Effector memory CD4-positive, alpha-beta T cell (primary cell): ENCODE data around the gene HS3ST5.

Experiments used
- DNase-seq, 3 donors: peaks; one replicate each; pipeline ENCODE4 v3.0.0-alpha.2; 2020
- H3K27ac ChIP-seq: 2 replicates; pipeline ENCODE4 v1.7.0; 2013; ENCODE audit warnings: mild to moderate bottlenecking, low read length, moderate library complexity; ENCODE audit not compliant: insufficient read depth, poor library complexity, severe bottlenecking
- H3K27me3 ChIP-seq: replicated peaks from 2 replicates; pipeline ENCODE4 v1.7.0; 2013; ENCODE audit warnings: mild to moderate bottlenecking, low read length; ENCODE audit not compliant: insufficient read depth, control insufficient read depth, poor library complexity, severe bottlenecking
- H3K36me3 ChIP-seq: 2 replicates; pipeline ENCODE4 v1.7.0; 2013; ENCODE audit warnings: mild to moderate bottlenecking, low read length, moderate library complexity; ENCODE audit not compliant: control insufficient read depth, insufficient read depth
- H3K4me1 ChIP-seq: 2 replicates; pipeline ENCODE4 v1.7.0; 2013; ENCODE audit warnings: low read length, mild to moderate bottlenecking; ENCODE audit not compliant: control insufficient read depth, insufficient read depth, poor library complexity, severe bottlenecking
- H3K4me3 ChIP-seq: 2 replicates; pipeline ENCODE4 v1.7.0; 2013; ENCODE audit warnings: low read length, low read depth, mild to moderate bottlenecking; ENCODE audit not compliant: insufficient read depth, poor library complexity, severe bottlenecking
- H3K9me3 ChIP-seq: 2 replicates; pipeline ENCODE4 v1.7.0; 2013; ENCODE audit warnings: mild to moderate bottlenecking, low read length, moderate library complexity; ENCODE audit not compliant: control insufficient read depth

The HS3ST5 gene

DNA sequence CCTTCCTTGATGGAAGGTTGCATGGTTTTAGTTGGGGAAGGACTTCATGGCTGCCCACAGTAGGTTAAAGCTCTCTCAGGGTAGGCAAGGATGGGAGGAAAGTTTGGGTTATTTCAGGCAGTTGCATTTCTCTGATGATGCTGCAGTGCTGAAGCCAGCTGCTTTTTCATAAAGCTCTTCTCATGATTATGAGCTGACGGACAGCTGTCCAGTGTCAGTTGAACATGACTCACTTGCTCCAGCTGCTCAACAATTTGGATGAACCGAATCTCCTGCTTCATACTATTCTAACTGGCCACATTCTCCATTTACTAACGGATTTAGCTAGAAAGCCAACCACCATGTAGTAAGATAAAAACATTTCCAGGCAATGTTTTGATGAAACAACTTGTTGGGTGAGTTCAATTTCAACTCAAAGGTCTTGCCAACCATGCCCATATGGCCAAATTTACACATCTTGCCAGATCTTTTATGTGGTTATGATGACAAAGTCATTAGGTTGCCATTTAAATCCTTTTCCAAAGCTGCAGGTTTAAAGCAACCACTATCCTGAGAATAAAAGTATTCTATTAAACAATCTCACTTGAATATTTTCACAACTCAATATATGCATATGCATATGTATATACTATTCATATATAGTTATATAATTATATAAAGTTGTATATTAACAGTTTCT, 125.9 kb downstream of the HS3ST5 start:
- no peak for DNase-seq
- Histone ChIP-seq H3K27me3 (no peaks in the 10 kb centered on the region), H3K27ac (no peak overlapping the region)

DNA sequence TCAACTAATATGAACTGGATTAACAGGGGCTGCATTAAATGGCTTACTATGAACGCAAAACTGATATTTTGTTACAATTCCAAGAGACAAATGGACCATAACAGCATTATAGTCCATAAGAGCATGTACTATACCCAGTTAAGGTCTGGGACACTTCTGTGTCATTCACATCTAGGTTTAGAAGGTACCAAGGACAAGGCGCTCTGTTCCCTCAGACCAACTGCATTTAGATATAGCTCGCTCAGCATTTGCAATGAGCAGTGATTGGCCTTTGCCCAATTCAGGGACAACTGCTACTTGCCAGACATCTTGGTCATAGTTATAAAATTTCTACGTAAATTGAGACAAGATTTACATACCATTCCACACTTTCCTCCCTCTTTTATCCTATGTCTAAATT, 132.4 kb downstream of the HS3ST5 start:
- Histone ChIP-seq H3K4me1 (no peaks in the 10 kb centered on the region), H3K9me3 (no peaks in the 10 kb centered on the region), H3K27ac (no peak overlapping the region), H3K36me3 (no peaks in the 10 kb centered on the region), H3K27me3 (no peaks in the 10 kb centered on the region), H3K4me3 (no peak overlapping the region)
- no peak for DNase-seq

More for the DNA sequence above, 125.9 kb downstream of the HS3ST5 start:
- no peaks in the 10 kb centered on the region for H3K36me3 ChIP-seq
- no peaks in the 10 kb centered on the region for H3K4me1 ChIP-seq
- no peak overlapping the region for H3K4me3 ChIP-seq
- no peaks in the 10 kb centered on the region for H3K9me3 ChIP-seq

DNA sequence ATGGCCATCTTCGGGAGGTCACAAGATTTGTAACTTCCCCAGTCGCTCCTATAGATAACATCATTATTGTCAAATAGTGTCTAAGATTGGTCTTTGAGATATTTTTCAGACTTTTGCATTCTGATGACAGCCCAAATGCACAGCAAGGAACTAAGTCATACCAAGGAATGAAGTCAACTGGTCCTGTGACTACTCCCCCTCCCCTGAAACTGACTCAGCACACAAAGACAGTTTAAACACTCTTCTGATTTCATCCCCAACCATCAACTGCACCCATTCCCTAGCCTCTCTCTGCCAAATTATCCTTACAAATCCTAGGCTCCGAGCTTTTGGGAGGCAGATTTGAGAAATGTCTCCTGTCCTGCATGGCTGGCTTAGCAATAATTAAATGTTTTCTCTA, 139.4 kb downstream of the HS3ST5 start:
- no peaks in the 10 kb centered on the region for H3K36me3 ChIP-seq
- no peak for DNase-seq

DNA sequence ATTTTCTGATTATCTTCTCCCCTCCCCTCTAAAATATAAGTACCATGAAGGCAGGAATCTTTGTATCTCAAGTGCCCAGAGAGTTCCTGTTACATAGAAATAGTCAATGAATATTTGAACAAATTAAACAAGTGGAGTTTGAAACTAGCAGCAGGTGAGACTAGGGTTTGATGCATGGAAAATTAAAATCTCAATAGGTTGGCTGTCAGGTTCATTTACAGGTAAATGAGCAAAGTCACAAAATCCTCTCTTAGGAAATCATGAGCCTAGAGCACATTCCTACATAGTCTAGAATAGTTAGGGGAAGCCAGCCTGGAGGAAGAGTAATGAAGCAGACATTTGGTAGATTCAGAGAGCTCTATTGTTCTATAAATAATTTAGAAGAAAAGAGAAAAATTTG, 140.4 kb downstream of the HS3ST5 start:
- no peak for DNase-seq
- H3K27me3 ChIP-seq, result no peaks in the 10 kb centered on the region

More for the DNA sequence above, 139.4 kb downstream of the HS3ST5 start:
- no peaks in the 10 kb centered on the region for H3K9me3 ChIP-seq
- H3K27me3 ChIP-seq, result no peaks in the 10 kb centered on the region
- H3K4me3 ChIP-seq, result no peak overlapping the region
- no peaks in the 10 kb centered on the region for H3K4me1 ChIP-seq
- no peak overlapping the region for H3K27ac ChIP-seq

DNA sequence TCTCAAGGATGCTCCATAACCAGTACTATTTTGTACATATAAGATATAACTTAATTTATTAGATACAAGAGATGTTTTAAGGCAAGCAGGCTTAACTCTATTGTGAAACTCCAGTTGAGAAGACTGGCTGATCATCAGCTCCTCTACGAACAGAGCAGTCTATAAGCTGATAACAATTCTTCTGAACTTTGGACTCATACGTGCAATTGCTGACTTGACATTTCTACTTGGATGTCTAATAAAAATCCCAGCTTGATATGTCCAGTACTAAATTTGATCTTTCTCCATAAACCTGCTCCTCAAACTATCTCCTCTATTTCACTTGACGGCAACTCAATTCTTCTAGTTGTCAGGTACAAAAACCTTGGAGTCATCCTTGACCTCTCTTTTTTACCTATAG, 141.9 kb downstream of the HS3ST5 start:
- Histone ChIP-seq H3K27ac (no peak overlapping the region), H3K36me3 (no peaks in the 10 kb centered on the region), H3K4me3 (no peak overlapping the region), H3K27me3 (no peaks in the 10 kb centered on the region), H3K9me3 (no peaks in the 10 kb centered on the region), H3K4me1 (no peaks in the 10 kb centered on the region)
- DNase-seq, result no peak

More for the DNA sequence above, 140.4 kb downstream of the HS3ST5 start:
- Histone ChIP-seq H3K4me3 (no peak overlapping the region), H3K9me3 (no peaks in the 10 kb centered on the region), H3K36me3 (no peaks in the 10 kb centered on the region), H3K27ac (no peak overlapping the region), H3K4me1 (no peaks in the 10 kb centered on the region)

DNA sequence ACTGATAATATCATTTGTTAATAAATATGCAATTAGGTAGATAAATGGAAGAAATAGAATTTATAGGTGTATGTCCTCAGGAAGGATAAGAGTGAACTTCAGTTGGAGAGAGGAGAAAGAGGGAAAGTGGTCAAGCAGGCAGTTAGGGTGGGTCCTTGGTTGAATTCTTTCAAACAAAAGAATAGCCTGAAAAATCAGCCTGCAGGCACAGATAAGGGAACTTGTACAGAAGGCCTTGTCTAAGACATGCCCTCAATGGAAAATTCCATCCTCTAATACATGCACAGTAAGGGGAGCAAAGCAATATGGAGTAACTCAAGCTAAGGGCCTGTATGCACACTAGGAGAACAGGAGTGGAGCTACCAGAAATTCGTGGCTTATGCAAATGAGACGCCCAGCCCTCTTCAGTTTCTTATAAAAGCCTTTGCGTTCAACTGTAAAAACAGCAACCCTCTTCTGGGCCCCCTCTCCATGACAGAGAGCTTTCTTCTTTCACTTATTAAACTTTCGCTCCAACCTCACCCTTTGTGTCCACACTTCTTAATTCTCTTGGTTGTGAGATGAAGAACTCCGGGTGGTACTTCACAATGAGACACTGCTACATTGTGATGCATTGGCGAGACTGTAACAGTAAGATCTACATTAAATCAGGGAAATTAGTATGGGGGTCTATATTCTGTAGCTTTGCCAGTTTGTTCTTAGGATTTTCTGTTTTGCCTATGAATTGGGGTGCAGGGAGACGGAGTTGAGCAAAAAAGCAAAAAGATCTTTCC, 147.0 kb downstream of the HS3ST5 start:
- Histone ChIP-seq H3K4me3 (no peak overlapping the region), H3K36me3 (no peaks in the 10 kb centered on the region), H3K27me3 (no peaks in the 10 kb centered on the region), H3K4me1 (no peaks in the 10 kb centered on the region), H3K27ac (no peak overlapping the region), H3K9me3 (no peaks in the 10 kb centered on the region)
- DNase-seq, result no peak

DNA sequence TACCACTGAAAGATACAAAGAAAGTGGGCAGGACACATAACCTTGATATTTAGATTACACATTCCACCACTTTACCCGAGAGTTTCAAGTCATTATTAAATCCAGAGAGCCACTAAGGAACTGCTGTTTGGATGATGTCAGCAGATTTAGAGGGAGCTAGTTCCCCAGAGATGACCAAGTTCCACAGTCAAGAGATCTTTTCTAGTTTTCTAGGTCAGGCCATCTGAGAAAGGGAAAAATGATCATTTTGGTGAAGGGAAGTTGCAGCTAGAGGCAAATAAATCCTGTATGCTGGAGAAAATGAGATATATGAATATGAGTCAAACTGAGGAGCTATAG, 147.8 kb downstream of the HS3ST5 start:
- DNase-seq, result no peak
- Histone ChIP-seq H3K9me3 (no peaks in the 10 kb centered on the region), H3K27me3 (no peaks in the 10 kb centered on the region), H3K36me3 (no peaks in the 10 kb centered on the region), H3K4me1 (no peaks in the 10 kb centered on the region), H3K4me3 (no peak overlapping the region), H3K27ac (no peak overlapping the region)

DNA sequence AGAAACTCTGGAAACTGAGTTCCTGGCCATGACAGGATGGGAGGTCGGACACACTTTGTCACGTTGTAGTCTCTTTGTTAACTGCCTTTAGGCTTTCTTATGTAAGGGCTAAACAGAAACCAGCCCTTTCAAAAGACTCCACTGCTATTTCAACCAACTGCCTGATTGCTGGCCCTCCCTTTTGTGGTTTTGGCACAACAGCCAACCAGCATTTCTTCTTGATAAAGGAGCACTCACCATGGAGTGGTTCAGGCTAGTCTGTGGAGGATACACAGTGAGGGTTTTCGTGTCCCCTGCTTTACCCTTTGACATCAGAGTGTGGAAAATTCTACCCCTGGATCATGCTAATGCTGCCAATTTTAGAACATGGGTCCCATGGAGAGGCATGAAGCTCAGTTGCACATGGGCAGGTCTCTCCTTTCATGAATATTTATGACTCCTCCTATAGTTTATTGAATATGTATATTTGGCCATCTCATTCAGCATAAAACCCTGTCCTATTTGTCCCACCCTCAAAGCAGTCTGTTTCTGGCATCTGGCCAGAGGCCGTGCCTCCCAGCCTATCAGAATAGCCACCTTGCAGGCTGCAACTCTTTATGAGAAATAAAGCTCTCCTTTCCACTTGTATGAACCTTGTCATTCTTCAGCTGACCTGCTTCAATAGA, 148.3 kb downstream of the HS3ST5 start:
- no peaks in the 10 kb centered on the region for H3K36me3 ChIP-seq
- no peak for DNase-seq
- H3K27me3 ChIP-seq, result no peaks in the 10 kb centered on the region
- no peak overlapping the region for H3K27ac ChIP-seq
- H3K4me1 ChIP-seq, result no peaks in the 10 kb centered on the region
- H3K4me3 ChIP-seq, result no peak overlapping the region
- H3K9me3 ChIP-seq, result no peaks in the 10 kb centered on the region

DNA sequence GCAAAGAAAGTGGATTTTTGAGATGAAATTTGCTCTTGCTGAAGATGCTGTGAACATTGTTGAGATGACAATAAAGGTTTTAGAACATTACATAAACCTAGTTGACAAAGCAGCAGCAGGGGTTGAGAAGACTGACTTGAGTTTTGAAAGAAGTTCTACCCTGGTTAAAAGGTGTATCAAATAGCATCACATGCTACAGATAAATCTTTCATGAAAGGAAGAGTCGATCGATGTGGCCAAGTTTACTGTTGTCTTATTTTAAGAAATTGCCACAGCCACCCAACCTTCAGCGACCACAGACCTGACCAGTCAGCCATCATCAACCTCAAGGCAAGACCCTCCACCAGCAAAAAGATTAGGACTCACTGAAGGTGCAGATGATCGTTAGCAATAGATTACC, 155.3 kb downstream of the HS3ST5 start:
- Histone ChIP-seq H3K4me3 (no peak overlapping the region), H3K27ac (no peak overlapping the region), H3K36me3 (no peaks in the 10 kb centered on the region), H3K4me1 (no peaks in the 10 kb centered on the region), H3K27me3 (no peaks in the 10 kb centered on the region), H3K9me3 (no peaks in the 10 kb centered on the region)
- no peak for DNase-seq

DNA sequence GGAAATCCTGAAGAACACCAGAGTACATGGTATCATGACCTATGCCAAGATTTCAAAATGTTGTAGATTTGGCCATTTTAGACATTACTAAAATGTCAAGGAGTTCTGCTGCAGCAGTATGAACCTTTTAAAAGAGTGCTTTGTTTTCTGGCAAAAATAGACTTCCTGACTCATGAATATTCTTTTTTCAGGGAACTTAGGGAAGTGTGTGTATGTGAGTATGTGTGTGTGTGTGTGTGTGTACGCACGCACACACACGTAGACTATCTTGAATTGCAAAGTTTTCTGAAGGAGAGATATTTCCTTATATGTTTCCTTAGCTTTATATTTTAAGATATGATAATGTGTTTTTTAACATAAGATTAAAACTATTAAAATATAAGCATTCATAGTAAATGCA, 161.2 kb downstream of the HS3ST5 start:
- DNase-seq, result no peak
- no peak overlapping the region for H3K4me3 ChIP-seq
- no peaks in the 10 kb centered on the region for H3K4me1 ChIP-seq
- H3K27ac ChIP-seq, result no peak overlapping the region
- H3K27me3 ChIP-seq, result no peaks in the 10 kb centered on the region
- H3K36me3 ChIP-seq, result no peaks in the 10 kb centered on the region
- H3K9me3 ChIP-seq, result no peaks in the 10 kb centered on the region
